GM13977 (cell line): ENCODE data around the gene GRIP2.

Experiments used
- DNase-seq: peaks from one replicate; pipeline ENCODE4 v3.0.0; 2012; ENCODE audit warnings: low spot score
- CTCF ChIP-seq: IDR thresholded peaks from 2 replicates; pipeline ENCODE4 v1.5.1; 2012; ENCODE audit warnings: mild to moderate bottlenecking, control low read depth; ENCODE audit not compliant: insufficient read depth; ENCODE audit errors: extremely low read depth, missing control alignments
- in situ Hi-C: fragments of 300-500 bp; cut with MboI; formaldehyde crosslinking; loops from one replicate; pipeline ENCODE4 v1.12.0; 2022; ENCODE audit warnings: low sequenced_read_pairs, low pct_unique_long_range_greater_than_20kb, mixed read lengths, inconsistent platforms; ENCODE audit not compliant: unreplicated experiment

Gene GRIP2

DNA sequence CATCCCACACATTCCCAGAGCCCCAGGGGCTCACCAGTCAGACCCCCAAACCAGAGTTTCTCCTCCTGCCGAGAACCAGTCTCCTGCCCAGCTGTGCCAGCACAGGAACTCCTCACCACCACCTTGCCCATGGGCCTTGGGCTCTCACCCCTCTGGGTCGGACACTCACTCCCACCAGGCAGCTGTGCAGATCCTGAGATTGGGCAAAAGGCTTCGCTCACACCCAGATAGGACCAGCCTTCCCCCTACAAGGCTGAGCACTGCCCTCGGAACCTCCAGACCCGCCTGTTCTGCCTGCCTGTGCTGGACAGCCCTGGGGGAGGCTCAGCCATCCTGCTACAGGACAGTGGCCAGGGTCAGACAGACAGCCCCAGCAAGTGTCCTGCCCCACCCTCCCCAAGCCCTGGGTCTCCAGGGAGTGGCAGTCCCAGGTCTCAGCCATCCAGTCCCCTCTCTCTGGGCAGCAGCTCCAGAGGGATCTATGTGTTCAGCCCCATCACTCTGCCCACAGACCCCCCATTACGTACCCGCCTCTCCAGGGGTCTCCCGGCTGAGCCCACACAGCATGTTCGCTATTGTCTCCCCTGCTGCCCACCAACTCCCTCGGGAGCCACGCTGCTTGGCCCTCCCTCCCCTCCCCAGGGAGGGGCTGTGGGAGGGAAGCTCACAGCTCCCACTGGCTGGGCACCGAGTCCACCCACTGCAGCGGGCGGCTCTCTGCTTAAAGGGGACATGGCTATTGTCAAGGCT, at the start of gene GRIP2:
Gene GRIP2 (minus strand): TSS at position 601 of the 750 bp plus-strand sequence. CDS start 34 bp downstream, at position 567.
- DNase-seq, result no peak
- in situ Hi-C loops, result no loop called here
- no peak for TF ChIP-seq CTCF

- no peak for TF ChIP-seq CTCF
- in situ Hi-C loops, result no loop called here
- no peak for DNase-seq
Observed at GRCh38 chr3:14588425-14589112, 48.4 kb upstream of the GRIP2 start.

DNA sequence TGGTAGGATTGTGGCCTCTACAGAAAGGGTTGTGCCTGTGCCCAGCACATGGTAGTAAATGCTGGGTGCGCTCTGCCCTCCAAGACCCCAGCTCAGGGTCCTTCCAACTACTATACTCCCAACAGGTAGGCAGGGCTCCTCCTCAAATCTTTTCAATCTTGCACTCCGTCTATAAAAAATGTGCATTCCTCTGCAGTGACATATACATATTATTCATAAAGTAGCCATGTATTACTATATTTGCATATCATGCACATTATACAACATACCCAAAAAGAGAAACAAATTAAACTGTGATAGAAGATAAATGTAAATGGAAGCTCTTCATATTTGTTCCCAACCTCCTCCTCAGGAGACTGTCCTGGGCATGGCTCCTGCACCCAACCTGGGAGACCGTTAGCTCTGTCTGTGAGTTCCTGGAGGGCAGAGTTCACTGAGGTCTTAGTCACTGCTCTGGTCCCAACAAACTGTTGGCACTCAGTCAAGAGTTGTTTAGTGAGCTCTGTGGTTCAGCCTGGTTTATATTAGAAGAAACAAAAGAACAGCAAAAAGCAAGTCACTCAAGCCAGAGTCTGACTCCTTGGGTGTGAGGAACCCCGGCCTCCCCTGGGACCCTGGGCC, 47.7 kb upstream of the GRIP2 start:
- DNase-seq, result no peak
- no peak for TF ChIP-seq CTCF
- in situ Hi-C loops, result no loop called here

DNA sequence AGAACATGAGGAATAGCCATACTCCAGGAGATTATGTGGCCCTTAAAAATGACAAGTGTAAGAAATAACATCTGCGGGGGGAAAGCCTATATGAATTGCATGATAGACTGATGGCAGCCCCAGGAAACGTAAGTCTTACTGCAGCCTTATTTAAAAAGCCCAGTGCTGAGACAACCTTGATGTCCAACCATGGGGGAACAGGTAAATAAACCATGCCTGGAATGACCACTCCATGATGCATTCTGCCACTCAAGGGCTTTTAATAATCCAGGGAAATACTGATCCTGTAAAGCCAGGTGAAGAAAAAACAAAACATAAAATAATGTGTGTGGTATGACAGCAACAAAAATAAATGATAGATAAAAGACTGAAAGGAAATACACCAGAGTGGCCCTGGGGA, 46.5 kb upstream of the GRIP2 start:
- TF ChIP-seq CTCF, result no peak
- in situ Hi-C loops, result no loop called here

DNA sequence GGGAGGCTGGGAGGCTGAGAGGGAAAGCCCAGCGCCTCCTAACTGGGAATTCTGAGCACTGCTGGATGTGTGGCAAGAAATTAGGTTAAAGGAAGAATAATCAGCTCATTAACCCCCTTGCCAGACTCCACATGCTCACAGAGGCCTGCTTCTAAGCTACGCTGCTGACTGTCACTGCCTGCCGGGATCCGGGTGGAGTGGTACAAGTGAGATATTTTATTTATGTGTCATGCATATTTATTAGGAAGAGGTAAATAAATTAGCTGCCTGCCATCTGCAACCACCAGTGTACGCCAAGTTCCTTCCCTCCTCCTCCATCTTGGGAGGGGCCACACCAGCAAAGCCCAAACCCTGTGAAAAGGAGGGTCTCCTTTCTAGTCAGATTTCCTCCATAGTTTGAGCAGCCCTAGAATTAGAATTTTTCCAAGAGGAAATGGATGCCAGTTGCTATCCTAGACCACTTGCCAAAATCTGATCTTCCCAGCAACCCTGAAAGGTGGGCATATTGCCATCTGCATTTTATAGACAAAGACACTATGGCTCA, 43.5 kb upstream of the GRIP2 start:
- no peak for DNase-seq
- TF ChIP-seq CTCF, result no peak
- in situ Hi-C loops, result no loop called here

More for the DNA sequence above, 46.5 kb upstream of the GRIP2 start:
- no peak for DNase-seq

GRCh38 chr3:14582045-14582410, 41.9 kb upstream of the GRIP2 start:
- in situ Hi-C loops, result no loop called here
- no peak for DNase-seq
- TF ChIP-seq CTCF, result no peak
